GM20431 (cell line): ENCODE results near the gene RETSAT.
"Not testable (repeated sequence)": the region's sequence is repeated elsewhere in the genome, so short reads cannot be mapped to it uniquely, and the experiment has no call there.

Experiments used
- in situ Hi-C: fragments of 300-500 bp; cut with MseI, MboI; formaldehyde crosslinking; loops from one replicate; pipeline ENCODE4 v1.15.0; 2020; ENCODE audit warnings: low sequenced_read_pairs; ENCODE audit not compliant: unreplicated experiment

Gene RETSAT

GRCh38 chr2:85383151-85383550, 28.8 kb upstream of the RETSAT start:
- in situ Hi-C loops, result not testable (repeated sequence)

GRCh38 chr2:85380048-85380447, 25.7 kb upstream of the RETSAT start:
- in situ Hi-C loops, result no loop called here

GRCh38 chr2:85378257-85378656, 23.9 kb upstream of the RETSAT start:
- in situ Hi-C loops, result no loop called here

- in situ Hi-C loops, result no loop called here
These were observed 22.8 kb upstream of the RETSAT start for GRCh38 chr2:85377083-85377482.

GRCh38 chr2:85376291-85377065, 22.1 kb upstream of the RETSAT start:
- in situ Hi-C loops, result no loop called here

- in situ Hi-C loops, result no loop called here
These were observed 16.7 kb upstream of the RETSAT start for GRCh38 chr2:85371045-85371444.

- in situ Hi-C loops, result no loop called here
These were observed 15.2 kb upstream of the RETSAT start for GRCh38 chr2:85369500-85369899.

- in situ Hi-C loops, result no loop called here
These were observed 14.6 kb upstream of the RETSAT start for GRCh38 chr2:85368921-85369320.

- in situ Hi-C loops, result no loop called here
These were observed 12.9 kb upstream of the RETSAT start for GRCh38 chr2:85367180-85367579.

GRCh38 chr2:85362653-85363387, 8.5 kb upstream of the RETSAT start:
- in situ Hi-C loops, result not testable (repeated sequence)

GRCh38 chr2:85357736-85358135, 3.4 kb upstream of the RETSAT start:
- in situ Hi-C loops, result no loop called here

GRCh38 chr2:85356186-85356585, 1.9 kb upstream of the RETSAT start:
- in situ Hi-C loops, result no loop called here

GRCh38 chr2:85355521-85355920, 1.2 kb upstream of the RETSAT start:
- in situ Hi-C loops, result no loop called here

GRCh38 chr2:85355073-85355410, 714 bp upstream of the RETSAT start:
- in situ Hi-C loops, result no loop called here

GRCh38 chr2:85353876-85354285, 447 bp downstream of the RETSAT start:
- in situ Hi-C loops, result no loop called here

- in situ Hi-C loops, result no loop called here
These were observed 6.7 kb downstream of the RETSAT start for GRCh38 chr2:85347599-85347998.

GRCh38 chr2:85344356-85344954, 9.9 kb downstream of the RETSAT start:
- in situ Hi-C loops, result no loop called here

GRCh38 chr2:85343207-85343895, 11.0 kb downstream of the RETSAT start:
- in situ Hi-C loops, result not testable (repeated sequence)

- in situ Hi-C loops, result no loop called here
These were observed 12.2 kb downstream of the RETSAT start for GRCh38 chr2:85342156-85342555.

- in situ Hi-C loops, result no loop called here
These were observed 12.9 kb downstream of the RETSAT start for GRCh38 chr2:85341269-85342029.
